ENCODE data around the gene R3HDM4. TPM values are rescaled to one million over a fixed set of nuclear protein-coding genes. Genes with fewer than 3 reads are reported as not detected.

Gene R3HDM4
- total and polyA plus RNA-seq, 9 donors: 8.7 to 43.0 (median 29.5) TPM

DNA sequence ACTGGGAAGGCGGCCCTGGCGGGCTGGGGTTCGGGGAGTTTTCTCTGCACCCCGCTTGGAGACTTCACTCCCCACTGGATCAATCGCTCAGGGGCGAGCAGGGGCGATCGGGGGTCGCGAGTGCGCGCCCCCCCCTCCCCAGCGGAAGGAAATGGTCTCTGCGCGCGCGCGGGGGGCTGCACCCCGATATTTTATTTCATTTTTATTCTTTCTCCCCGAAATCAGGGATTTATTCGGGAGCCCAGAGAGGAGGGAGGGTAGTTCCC, 13.2 kb upstream of the R3HDM4 start:
- peaks cover 5% of the 10 kb centered on the region for H3K4me1 ChIP-seq (ENCODE audit: insufficient read depth)
- WGBS, 3 donors: 1 to 3% (median 1%) methylated on average over 12 to 21 of the region's 21 CpGs
- intact Hi-C loops (cut with DNase I): loop anchor here in 2 of 4 donors (10.0 kb wide), 2 partner anchors 179 to 309 kb away; partner anchors contain the start of genes CBARP (in 1 of the 2) and GPX4 (in 1 of the 2)
- no peak for DNase-seq
- H3K36me3 ChIP-seq: no peaks in the 10 kb centered on the region
- H3K4me3 ChIP-seq: peak overlapping the region; percentile 93
- H3K9me3 ChIP-seq: no peaks in the 10 kb centered on the region
- H3K27me3 ChIP-seq: no peaks in the 10 kb centered on the region
- H3K27ac ChIP-seq: peak overlapping the region in 1 of 2 donors; percentile 2
- TF ChIP-seq, protein P1, sequence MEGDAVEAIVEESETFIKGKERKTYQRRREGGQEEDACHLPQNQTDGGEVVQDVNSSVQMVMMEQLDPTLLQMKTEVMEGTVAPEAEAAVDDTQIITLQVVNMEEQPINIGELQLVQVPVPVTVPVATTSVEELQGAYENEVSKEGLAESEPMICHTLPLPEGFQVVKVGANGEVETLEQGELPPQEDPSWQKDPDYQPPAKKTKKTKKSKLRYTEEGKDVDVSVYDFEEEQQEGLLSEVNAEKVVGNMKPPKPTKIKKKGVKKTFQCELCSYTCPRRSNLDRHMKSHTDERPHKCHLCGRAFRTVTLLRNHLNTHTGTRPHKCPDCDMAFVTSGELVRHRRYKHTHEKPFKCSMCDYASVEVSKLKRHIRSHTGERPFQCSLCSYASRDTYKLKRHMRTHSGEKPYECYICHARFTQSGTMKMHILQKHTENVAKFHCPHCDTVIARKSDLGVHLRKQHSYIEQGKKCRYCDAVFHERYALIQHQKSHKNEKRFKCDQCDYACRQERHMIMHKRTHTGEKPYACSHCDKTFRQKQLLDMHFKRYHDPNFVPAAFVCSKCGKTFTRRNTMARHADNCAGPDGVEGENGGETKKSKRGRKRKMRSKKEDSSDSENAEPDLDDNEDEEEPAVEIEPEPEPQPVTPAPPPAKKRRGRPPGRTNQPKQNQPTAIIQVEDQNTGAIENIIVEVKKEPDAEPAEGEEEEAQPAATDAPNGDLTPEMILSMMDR (IDR thresholded peaks at IDR 0.05): no peak

DNA sequence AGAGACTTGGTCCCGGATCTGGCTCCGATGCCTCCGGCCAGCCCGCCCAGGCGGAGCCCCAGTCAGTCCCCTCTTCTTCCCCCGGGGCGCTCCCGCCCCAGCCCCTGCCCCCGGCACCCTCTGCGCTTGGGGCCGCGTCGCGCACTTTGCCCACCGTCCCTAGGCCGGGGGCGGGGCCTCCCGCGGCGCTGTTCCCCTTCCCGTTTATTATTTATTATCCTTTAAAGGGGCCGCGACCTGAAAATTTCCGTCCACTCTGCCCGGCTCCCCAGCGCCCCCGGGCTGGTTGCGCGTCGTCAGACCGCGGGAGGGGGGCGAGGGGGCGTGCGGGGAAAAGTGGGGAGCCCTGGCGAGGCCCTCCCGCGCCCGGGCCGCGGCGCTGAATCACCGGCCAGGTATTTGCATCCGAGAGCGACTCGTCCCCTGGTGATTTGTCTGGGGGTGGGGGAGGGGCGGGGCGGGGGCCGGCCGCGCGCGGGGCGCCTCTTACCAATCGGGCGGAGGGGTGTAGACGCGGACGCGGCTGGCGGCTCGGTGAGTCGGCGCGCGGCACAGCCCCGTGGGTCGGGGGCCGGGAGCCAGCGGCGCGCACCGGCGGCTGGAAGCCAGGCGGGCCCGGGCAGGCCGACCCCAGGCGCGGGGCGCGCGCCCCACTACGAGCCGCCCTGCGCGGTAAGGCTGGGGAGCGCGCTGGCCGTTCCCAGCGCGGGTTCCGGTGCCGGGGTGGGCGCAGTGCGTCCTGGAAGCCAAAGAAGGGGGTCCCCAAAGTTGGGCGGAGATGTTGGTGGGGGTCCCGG, 12.7 kb upstream of the R3HDM4 start, which contains the start of gene ARID3A:
TSS of gene ARID3A (plus strand) at position 510 of the 797 bp plus-strand sequence. CDS start 3,494 bp downstream, outside the sequence.
- H3K4me1 ChIP-seq (ENCODE audit: insufficient read depth): peaks cover 5% of the 10 kb centered on the region
- TF ChIP-seq, protein P1 (IDR thresholded peaks at IDR 0.05): no peak
- TF ChIP-seq POLR2A (IDR thresholded peaks at IDR 0.05) (no peak), EP300 (IDR thresholded peaks at IDR 0.05) (no peak)
- no peaks in the 10 kb centered on the region for H3K27me3 ChIP-seq
- intact Hi-C loops (cut with DNase I): loop anchor here in 3 of 4 donors (2.0 to 10.0 kb wide), 3 partner anchors 59 to 309 kb away; partner anchors contain the start of genes CBARP (in 1 of the 3), GPX4 (in 1 of the 3) and WDR18 (in 1 of the 3)
- peak; percentile 73 to 86 (median 83) for DNase-seq
- no peaks in the 10 kb centered on the region for H3K36me3 ChIP-seq
- H3K4me3 ChIP-seq: peak within 1 kb of the TSS; percentile 93
- no peaks in the 10 kb centered on the region for H3K9me3 ChIP-seq
- peak within 1 kb of the TSS in 1 of 2 donors; percentile 26 for H3K27ac ChIP-seq
- WGBS, 3 donors: 0 to 1% (median 1%) methylated on average over 37 to 97 of the region's 97 CpGs

DNA sequence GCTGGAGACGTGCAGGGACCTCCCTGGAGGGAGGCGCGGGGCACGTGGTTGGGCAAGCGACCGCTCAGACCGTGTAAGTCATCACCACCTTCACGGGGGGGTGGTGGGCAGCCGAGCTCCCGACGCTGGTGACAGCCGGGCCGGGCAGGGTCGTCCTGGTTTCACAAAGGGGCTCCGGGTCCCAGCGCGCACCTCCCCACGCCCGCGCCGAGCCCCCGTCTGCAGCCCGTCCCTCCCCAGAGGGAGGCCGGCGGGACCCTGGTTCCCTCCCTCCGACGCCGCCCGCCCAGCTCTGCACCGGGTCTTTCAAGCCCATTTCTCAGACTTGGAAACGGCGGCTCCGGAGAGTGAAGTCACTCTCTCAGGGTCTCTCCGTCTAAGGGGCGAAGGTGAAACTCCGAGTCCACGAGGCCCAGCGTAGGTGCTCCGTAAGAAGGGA, 12.1 kb upstream of the R3HDM4 start:
- Histone ChIP-seq H3K4me1 (ENCODE audit: insufficient read depth) (peaks cover 8% of the 10 kb centered on the region), H3K27me3 (no peaks in the 10 kb centered on the region), H3K27ac (peak overlapping the region in 1 of 2 donors; percentile 26), H3K4me3 (peak overlapping the region; percentile 93), H3K36me3 (no peaks in the 10 kb centered on the region), H3K9me3 (no peaks in the 10 kb centered on the region)
- intact Hi-C loops (cut with DNase I): loop anchor here in 3 of 4 donors (2.0 to 10.0 kb wide), 3 partner anchors 60 to 310 kb away; partner anchors contain the start of genes CBARP (in 1 of the 3), GPX4 (in 1 of the 3) and WDR18 (in 1 of the 3)
- DNase-seq: peak in 4 of 5 donors; percentile 50 to 61 (median 56)
- TF ChIP-seq, protein P1 (IDR thresholded peaks at IDR 0.05): no peak
- TF ChIP-seq POLR2A (IDR thresholded peaks at IDR 0.05) (no peak), EP300 (IDR thresholded peaks at IDR 0.05) (no peak)
- WGBS, 3 donors: 0 to 1% (median 0%) methylated on average over 33 to 39 of the region's 39 CpGs

- no peaks in the 10 kb centered on the region for H3K36me3 ChIP-seq
- 10 to 14% (median 11%) methylated on average over 31 of the region's 31 CpGs for WGBS, 3 donors
- H3K4me3 ChIP-seq: peak overlapping the region; percentile 93
- no peaks in the 10 kb centered on the region for H3K9me3 ChIP-seq
- TF ChIP-seq EP300 (IDR thresholded peaks at IDR 0.05) (no peak), POLR2A (IDR thresholded peaks at IDR 0.05) (no peak)
- TF ChIP-seq, protein P1 (IDR thresholded peaks at IDR 0.05): no peak
- intact Hi-C loops (cut with DNase I): loop anchor here in 3 of 4 donors (2.0 to 10.0 kb wide), 4 partner anchors 60 to 310 kb away; partner anchors contain the start of genes CBARP (in 1 of the 3), CFD (in 1 of the 3), GPX4 (in 1 of the 3) and WDR18 (in 1 of the 3)
- H3K27me3 ChIP-seq: peaks cover 4% of the 10 kb centered on the region
- DNase-seq: peak in 3 of 5 donors; percentile 34 to 40 (median 36)
- peaks cover 9% of the 10 kb centered on the region for H3K4me1 ChIP-seq (ENCODE audit: insufficient read depth)
- no peak overlapping the region for H3K27ac ChIP-seq
Measured at GRCh38 chr19:924553-925086, 11.6 kb upstream of the R3HDM4 start.
